Ovary (tissue), 3 donors: ENCODE results near the gene NUP188.

Source experiments
- EP300 ChIP-seq: sonication (generic); formaldehyde crosslinking; IDR thresholded peaks from one replicate; pipeline ENCODE4 v1.6.1; 2017; ENCODE audit warnings: antibody characterized with exemption
- TF ChIP-seq, protein P1 (sequence below), 3 donors: fragments of 450-650 bp in 2 of 3; fragments of 200-600 bp in 1 of 3; IDR thresholded peaks; one replicate each; pipeline versions ENCODE4 v1.5.1 to v1.8.0; 2016 to 2022; ENCODE audit warnings: antibody characterized with exemption in 3 of 3, mild to moderate bottlenecking in 1 of 3
- donor health status: DM: no; HTN: no; CAD: no.

DNA sequence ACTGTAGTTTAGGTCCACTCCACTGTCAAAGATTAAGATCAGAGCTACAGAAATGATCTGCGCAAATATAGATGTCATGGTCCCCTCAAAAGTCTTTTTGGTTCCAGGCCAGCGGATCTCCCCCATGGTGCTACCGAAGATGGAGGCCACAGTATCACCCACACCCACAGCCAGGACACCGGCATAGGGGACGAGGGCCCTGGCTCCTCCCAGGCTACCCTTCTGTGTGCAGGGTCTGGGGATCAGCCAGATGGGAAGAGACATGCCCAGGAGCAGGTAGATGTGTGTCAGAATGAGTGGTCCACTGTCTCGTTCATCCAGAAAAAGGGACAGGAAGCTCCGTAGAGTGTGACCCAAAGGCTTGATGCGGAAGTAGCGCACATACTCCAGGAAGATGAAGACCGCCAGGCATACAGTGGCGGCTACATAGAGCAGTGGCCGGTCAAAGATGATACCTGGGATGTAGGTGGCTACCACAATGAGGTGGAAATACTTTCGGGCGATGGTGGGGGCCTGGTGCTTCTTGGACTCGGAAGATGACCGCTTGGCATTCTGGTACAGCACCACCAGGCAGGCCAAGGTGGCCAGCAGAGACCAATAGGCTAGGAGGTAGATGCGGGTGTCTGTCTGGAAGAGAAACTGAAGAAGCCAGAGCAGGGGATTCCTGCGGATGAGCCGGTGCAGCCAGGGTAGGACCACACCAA lies 1.5 kb upstream of the NUP188 start:
- TF ChIP-seq, protein P1, sequence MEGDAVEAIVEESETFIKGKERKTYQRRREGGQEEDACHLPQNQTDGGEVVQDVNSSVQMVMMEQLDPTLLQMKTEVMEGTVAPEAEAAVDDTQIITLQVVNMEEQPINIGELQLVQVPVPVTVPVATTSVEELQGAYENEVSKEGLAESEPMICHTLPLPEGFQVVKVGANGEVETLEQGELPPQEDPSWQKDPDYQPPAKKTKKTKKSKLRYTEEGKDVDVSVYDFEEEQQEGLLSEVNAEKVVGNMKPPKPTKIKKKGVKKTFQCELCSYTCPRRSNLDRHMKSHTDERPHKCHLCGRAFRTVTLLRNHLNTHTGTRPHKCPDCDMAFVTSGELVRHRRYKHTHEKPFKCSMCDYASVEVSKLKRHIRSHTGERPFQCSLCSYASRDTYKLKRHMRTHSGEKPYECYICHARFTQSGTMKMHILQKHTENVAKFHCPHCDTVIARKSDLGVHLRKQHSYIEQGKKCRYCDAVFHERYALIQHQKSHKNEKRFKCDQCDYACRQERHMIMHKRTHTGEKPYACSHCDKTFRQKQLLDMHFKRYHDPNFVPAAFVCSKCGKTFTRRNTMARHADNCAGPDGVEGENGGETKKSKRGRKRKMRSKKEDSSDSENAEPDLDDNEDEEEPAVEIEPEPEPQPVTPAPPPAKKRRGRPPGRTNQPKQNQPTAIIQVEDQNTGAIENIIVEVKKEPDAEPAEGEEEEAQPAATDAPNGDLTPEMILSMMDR (IDR thresholded peaks at IDR 0.05), result no peak
- no peak for TF ChIP-seq EP300
